GM12878 (cell line): ENCODE results near the gene MAST4. TPM values are rescaled to one million over a fixed set of nuclear protein-coding genes. Genes with fewer than 3 reads are reported as not detected.

Experiments used
- ATAC-seq: fragments of 200-7000 bp; cut with Tn5 transposase; 3 replicates; pipeline ENCODE4 v1.9.1; 2020; ENCODE audit warnings: mild to moderate bottlenecking, moderate library complexity
- BruUV-seq: library from RNA; stranded (reverse); fragments of 400-500 nt; replicated peaks from 2 replicates; lab custom pipeline; 2021; lab: Mats Ljungman, UMichigan
- CTCF ChIA-PET: fragments of 300-600 bp; sonication (Branson Sonifier 250); formaldehyde crosslinking; extraction: SDS; loops from one replicate; lab custom pipeline; 2021; ENCODE audit warnings: inconsistent platforms; lab: Yijun Ruan, JAX
- POLR2A ChIA-PET: fragments of 350-600 bp; formaldehyde crosslinking; extraction: SDS; loops from one replicate; lab custom pipeline; 2021; ENCODE audit warnings: inconsistent platforms; lab: Charles Lee
- RAD21 ChIA-PET: fragments of 300-600 bp; sonication (Branson Sonifier 250); formaldehyde crosslinking; loops from one replicate; lab custom pipeline; 2023; ENCODE audit warnings: antibody characterized with exemption; ENCODE audit not compliant: unreplicated experiment; lab: Charles Lee
- SMC1A ChIA-PET: fragments of 300-600 bp; sonication (Branson Sonifier 250); formaldehyde crosslinking; loops from one replicate; lab custom pipeline; 2023; ENCODE audit not compliant: unreplicated experiment, uncharacterized antibody; lab: Charles Lee
- DNase-seq: peaks from one replicate; pipeline ENCODE4 v3.0.0-alpha.2; 2011; ENCODE audit warnings: low read depth, low spot score
- FAIRE-seq: peaks from 3 replicates; lab custom pipeline; 2011; peaks lifted over from hg19 to GRCh38; lab: Jason Lieb, UNC
- H2AFZ ChIP-seq: 2 replicates; pipeline ENCODE4 v1.6.0; 2011; ENCODE audit warnings: low read depth, low read length, control low read depth; ENCODE audit not compliant: control insufficient read depth
- H3K27ac ChIP-seq: 2 replicates; pipeline ENCODE4 v1.5.1; 2011; ENCODE audit warnings: control low read depth; ENCODE audit not compliant: control insufficient read depth, insufficient read depth
- H3K27me3 ChIP-seq, 2 experiments: replicated peaks in 1 of 2; 2 replicates each; pipeline versions ENCODE4 v1.6.0 to v1.6.1; 2011; ENCODE audit warnings: low read length in 1 of 2; ENCODE audit not compliant: control insufficient read depth in 2 of 2, insufficient read depth in 2 of 2
- H3K36me3 ChIP-seq, 2 experiments: 2 replicates each; pipeline ENCODE4 v1.5.1; 2011; ENCODE audit warnings: low read length in 1 of 2; ENCODE audit not compliant: control insufficient read depth in 2 of 2, insufficient read depth in 2 of 2
- H3K4me1 ChIP-seq: 2 replicates; pipeline ENCODE4 v1.6.1; 2011; ENCODE audit warnings: mild to moderate bottlenecking, low read length, moderate library complexity, mixed read lengths; ENCODE audit not compliant: control insufficient read depth, insufficient read depth
- H3K4me2 ChIP-seq: 2 replicates; pipeline ENCODE4 v1.6.0; 2011; ENCODE audit warnings: control low read depth; ENCODE audit not compliant: control insufficient read depth, insufficient read depth
- H3K4me3 ChIP-seq: fragments of 200-600 bp; sonication (generic); 2 replicates; pipeline ENCODE4 v1.5.1; 2016
- H3K79me2 ChIP-seq: 2 replicates; pipeline ENCODE4 v1.6.0; 2011; ENCODE audit warnings: low read length; ENCODE audit not compliant: control insufficient read depth, insufficient read depth
- H3K9ac ChIP-seq: 2 replicates; pipeline ENCODE4 v1.8.0; 2011; ENCODE audit warnings: low read length, control low read depth, mixed read lengths; ENCODE audit not compliant: control insufficient read depth, insufficient read depth
- H3K9me3 ChIP-seq: replicated peaks from 3 replicates; pipeline ENCODE4 v1.5.1; 2011; ENCODE audit warnings: mild to moderate bottlenecking, low read length; ENCODE audit not compliant: control insufficient read depth, insufficient read depth
- H4K20me1 ChIP-seq: 2 replicates; pipeline ENCODE4 v1.6.0; 2011; ENCODE audit not compliant: control insufficient read depth, insufficient read depth
- BMI1 ChIP-seq: fragments of 450-650 bp; IDR thresholded peaks from 2 replicates; pipeline ENCODE4 v1.6.1; 2016; ENCODE audit warnings: mild to moderate bottlenecking, moderate library complexity, borderline replicate concordance
- DPF2 ChIP-seq: fragments of 450-650 bp; IDR thresholded peaks from 2 replicates; pipeline ENCODE4 v1.6.1; 2017; ENCODE audit warnings: mild to moderate bottlenecking
- EED ChIP-seq: sonication (generic); IDR thresholded peaks from 2 replicates; pipeline ENCODE4 v1.6.1; 2016; ENCODE audit warnings: antibody characterized with exemption, low read depth
- FOS ChIP-seq: IDR thresholded peaks from 3 replicates; pipeline ENCODE4 v1.6.1; 2011; ENCODE audit warnings: borderline replicate concordance; ENCODE audit not compliant: insufficient read length; ENCODE audit errors: extremely low read depth
- IKZF1 ChIP-seq: fragments of 450-650 bp; conservative IDR thresholded peaks from 2 replicates; pipeline ENCODE4 v1.6.1; 2017; ENCODE audit warnings: antibody characterized with exemption, mild to moderate bottlenecking
- JUNB ChIP-seq: IDR thresholded peaks from 2 replicates; pipeline ENCODE4 v1.6.1; 2016; ENCODE audit warnings: antibody characterized with exemption, mild to moderate bottlenecking
- KAT2A ChIP-seq: conservative IDR thresholded peaks from 2 replicates; pipeline ENCODE4 v1.6.1; 2011; ENCODE audit warnings: low read depth, low read length; ENCODE audit not compliant: control insufficient read depth
- MTA3 ChIP-seq: IDR thresholded peaks from 2 replicates; pipeline ENCODE4 v1.6.1; 2012; ENCODE audit warnings: low read length, inconsistent platforms, borderline replicate concordance
- MYB ChIP-seq: fragments of 150-350 bp; IDR thresholded peaks from 2 replicates; pipeline ENCODE4 v1.6.1; 2014; ENCODE audit warnings: mild to moderate bottlenecking, low read depth, low read length, borderline replicate concordance
- MYC ChIP-seq: IDR thresholded peaks from 2 replicates; pipeline ENCODE4 v1.6.1; 2011; ENCODE audit warnings: mild to moderate bottlenecking, low read length, moderate library complexity, inconsistent platforms; ENCODE audit not compliant: insufficient read depth, insufficient replicate concordance, insufficient read length, severe bottlenecking
- NFYA ChIP-seq: IDR thresholded peaks from 2 replicates; pipeline ENCODE4 v1.6.1; 2011; ENCODE audit warnings: low read depth, mild to moderate bottlenecking, low read length, improper control_type of control experiment, borderline replicate concordance
- PBX3 ChIP-seq: IDR thresholded peaks from 2 replicates; pipeline ENCODE4 v1.6.1; 2011; ENCODE audit warnings: mild to moderate bottlenecking, low read depth, low read length, moderate library complexity; ENCODE audit not compliant: insufficient replicate concordance
- PML ChIP-seq: IDR thresholded peaks from 2 replicates; pipeline ENCODE4 v1.6.1; 2012; ENCODE audit warnings: low read length, inconsistent platforms
- RAD21 ChIP-seq: IDR thresholded peaks from 2 replicates; pipeline ENCODE4 v1.6.1; 2011; ENCODE audit warnings: mild to moderate bottlenecking, low read depth, low read length, moderate library complexity; ENCODE audit not compliant: insufficient read depth
- RAD51 ChIP-seq: fragments of 450-650 bp; IDR thresholded peaks from 2 replicates; pipeline ENCODE4 v1.6.1; 2016; ENCODE audit warnings: moderate library complexity, mild to moderate bottlenecking, inconsistent platforms
- SP1 ChIP-seq: IDR thresholded peaks from one replicate; pipeline ENCODE4 v1.6.1; 2011; ENCODE audit warnings: low read depth, low read length
- TARDBP ChIP-seq: IDR thresholded peaks from 2 replicates; pipeline ENCODE4 v1.6.1; 2016; ENCODE audit warnings: borderline replicate concordance
- USF1 ChIP-seq: IDR thresholded peaks from 2 replicates; pipeline ENCODE4 v1.6.1; 2011; ENCODE audit warnings: borderline replicate concordance, low read depth, mild to moderate bottlenecking, moderate library complexity, mixed read lengths, low read length; ENCODE audit not compliant: insufficient read depth; ENCODE audit errors: extremely low read length
- ZNF24 ChIP-seq: fragments of 450-650 bp; IDR thresholded peaks from 2 replicates; pipeline ENCODE4 v1.6.1; 2017; ENCODE audit warnings: antibody characterized with exemption, mild to moderate bottlenecking
- WGBS: methylation state at CpG from one replicate; pipeline ENCODE4 v1.1.6; 2016; ENCODE audit warnings: low lambda C conversion rate; ENCODE audit not compliant: insufficient replicate concordance, insufficient coverage; ENCODE audit errors: missing lambda C conversion rate; 5-methylcytosine and 5-hydroxymethylcytosine counted together
- in situ Hi-C: fragments of 300-500 bp; cut with MboI; formaldehyde crosslinking; loops from 9 replicates; pipeline ENCODE4 v1.14.3; 2018; ENCODE audit warnings: mixed read lengths
- intact Hi-C: fragments of 100-400 bp; cut with micrococcal nuclease; formaldehyde crosslinking; loops from one replicate; pipeline ENCODE4 v1.14.2; 2022; ENCODE audit not compliant: unreplicated experiment
- polyA plus RNA-seq, 11 experiments: library from polyadenylated mRNA; depleted of rRNA in 4 of 11; unstranded in 6 of 11; stranded (reverse) in 5 of 11; fragments of >200 nt; fragmentation: Nextera tagmentation in 4 of 11; fragmentation: Illumina TruSeq in 1 of 11; extraction: Ambion mirVana in 4 of 11; extraction: Trizol in 1 of 11; gene quantifications; 1 replicate in 1 of 11; 2 replicates in 10 of 11; pipeline versions ENCODE4 v1.2.1 to v1.2.3, GENCODE V29; 2011 to 2016; ENCODE audit warnings: inconsistent platforms in 2 of 11, missing spikeins in 2 of 11, low read depth in 1 of 11
- total RNA-seq, 4 experiments: library from RNA; depleted of rRNA in 3 of 4; stranded (reverse); fragments of >200 nt in 3 of 4; fragmentation: Illumina TruSeq in 1 of 4; extraction: Trizol in 1 of 4; gene quantifications; 2 replicates each; pipeline versions ENCODE4 v1.2.1 to v1.2.3, GENCODE V29; 2013 to 2021

Gene MAST4
- total and polyA plus RNA-seq, 10 of the 15 experiments (the other 5 are each of a cell fraction or from before 2014, with no cell fraction given), result 0.02 to 1.6 (median 0.29) TPM; not detected in 1

GRCh38 chr5:66856041-66856805 lies 260.0 kb downstream of the MAST4 start (continued):
- TF ChIP-seq USF1, result no peak
- no peak for TF ChIP-seq EED
- TF ChIP-seq ZNF24, result no peak
- TF ChIP-seq, all 136 proteins: peak for 0

- CTCF ChIA-PET, result no interaction called here
Measured at GRCh38 chr5:66859526-66859925, 263.3 kb downstream of the MAST4 start.

More at GRCh38 chr5:66859526-66859925, 263.3 kb downstream of the MAST4 start:
- peaks cover 0 to 7% of the 10 kb centered on the region in 2 experiments for H3K27me3 ChIP-seq
- H4K20me1 ChIP-seq, result no peaks in the 10 kb centered on the region
- no TSS peak for BruUV-seq
- ChIA-PET POLR2A (no interaction called here), RAD21 (no interaction called here), SMC1A (interaction anchor here (1.1 kb wide), 1 partner anchor 553 kb away, joined by 4 read pairs; no protein-coding TSS in a partner anchor)
- ATAC-seq, result no peak
- H3K27ac ChIP-seq, result no peak overlapping the region
- no peaks in the 10 kb centered on the region for H3K36me3 ChIP-seq
- H3K79me2 ChIP-seq, result no peaks in the 10 kb centered on the region
- no peak overlapping the region for H2AFZ ChIP-seq
- no peak overlapping the region for H3K4me3 ChIP-seq
- H3K9me3 ChIP-seq, result no peaks in the 10 kb centered on the region
- H3K4me1 ChIP-seq, result no peaks in the 10 kb centered on the region
- WGBS, result 16% methylated on average over 2 of the region's 2 CpGs
- TF ChIP-seq SP1, result no peak
- no peak for TF ChIP-seq PML
- no peak for TF ChIP-seq FOS
- no peak for TF ChIP-seq TARDBP
- TF ChIP-seq BMI1, result no peak
- TF ChIP-seq PBX3, result no peak
- TF ChIP-seq KAT2A, result no peak
- no peak for TF ChIP-seq IKZF1
- no peak for TF ChIP-seq MTA3
- no peak for TF ChIP-seq NFYA
- TF ChIP-seq RAD51, result no peak
- TF ChIP-seq DPF2, result no peak
- no peak for TF ChIP-seq MYC
- TF ChIP-seq RAD21, result no peak
- no peak for TF ChIP-seq JUNB
- no peak for TF ChIP-seq MYB
- in situ Hi-C loops (no loop called here), intact Hi-C loops (no loop called here)
- H3K9ac ChIP-seq, result no peak overlapping the region
- no peak overlapping the region for H3K4me2 ChIP-seq
- DNase-seq, result no peak
- peak; percentile 52 for FAIRE-seq
